HG03571 (cell line): ENCODE results near the gene CHST11.

ENCODE experiments used
- ATAC-seq: cut with Tn5 transposase; IDR thresholded peaks from one replicate; pipeline ENCODE4 v1.9.1; 2021; ENCODE audit not compliant: unreplicated experiment

CHST11 gene

GRCh38 chr12:104648756-104649155 lies 192.0 kb downstream of the CHST11 start:
- ATAC-seq, result no peak

GRCh38 chr12:104649217-104649824 lies 192.6 kb downstream of the CHST11 start:
- ATAC-seq, result no peak

GRCh38 chr12:104649921-104650320 lies 193.2 kb downstream of the CHST11 start:
- ATAC-seq, result no peak

DNA sequence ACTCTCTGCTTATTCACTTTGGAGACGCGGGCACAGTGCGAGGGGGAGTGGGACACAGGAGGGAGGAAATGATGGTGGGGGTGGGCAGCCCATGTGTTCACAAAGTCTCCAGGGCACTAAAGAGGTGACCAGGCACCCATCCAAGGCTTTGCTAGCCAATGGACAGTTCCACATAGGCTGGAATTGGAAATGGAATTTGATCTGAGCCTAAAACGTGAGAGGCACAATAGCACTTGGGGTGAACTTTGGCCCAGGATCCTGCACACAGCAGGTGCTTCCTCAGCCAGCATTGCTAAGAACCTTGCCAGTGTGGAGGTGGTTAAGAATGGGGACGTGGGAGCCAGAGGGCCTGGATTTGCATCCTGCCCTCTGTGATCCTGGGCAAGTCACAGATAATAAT lies 193.8 kb downstream of the CHST11 start:
- ATAC-seq, result no peak

DNA sequence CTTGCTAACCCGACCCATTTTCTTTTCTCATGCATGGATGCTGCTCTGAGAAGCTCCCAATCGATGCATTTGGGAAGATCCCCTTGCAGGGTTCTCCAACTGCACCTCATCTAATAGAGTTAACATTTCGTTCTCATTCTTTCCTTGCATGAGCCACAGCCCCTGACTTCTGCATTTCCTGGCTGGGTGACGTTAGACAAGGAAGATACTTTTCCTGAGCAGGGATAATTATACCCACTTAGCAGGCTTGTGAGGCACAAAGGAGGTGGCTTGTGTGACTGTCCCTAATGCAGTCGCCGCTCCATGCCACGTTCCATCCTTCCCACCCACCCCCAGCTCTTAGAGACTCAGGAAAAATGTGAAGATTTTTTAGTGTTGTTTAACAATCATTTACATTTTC lies 195.1 kb downstream of the CHST11 start:
- ATAC-seq, result no peak

- ATAC-seq, result no peak
These were observed 195.6 kb downstream of the CHST11 start for GRCh38 chr12:104652358-104652757.

- ATAC-seq, result no peak
These were observed 196.2 kb downstream of the CHST11 start for GRCh38 chr12:104652910-104653309.

DNA sequence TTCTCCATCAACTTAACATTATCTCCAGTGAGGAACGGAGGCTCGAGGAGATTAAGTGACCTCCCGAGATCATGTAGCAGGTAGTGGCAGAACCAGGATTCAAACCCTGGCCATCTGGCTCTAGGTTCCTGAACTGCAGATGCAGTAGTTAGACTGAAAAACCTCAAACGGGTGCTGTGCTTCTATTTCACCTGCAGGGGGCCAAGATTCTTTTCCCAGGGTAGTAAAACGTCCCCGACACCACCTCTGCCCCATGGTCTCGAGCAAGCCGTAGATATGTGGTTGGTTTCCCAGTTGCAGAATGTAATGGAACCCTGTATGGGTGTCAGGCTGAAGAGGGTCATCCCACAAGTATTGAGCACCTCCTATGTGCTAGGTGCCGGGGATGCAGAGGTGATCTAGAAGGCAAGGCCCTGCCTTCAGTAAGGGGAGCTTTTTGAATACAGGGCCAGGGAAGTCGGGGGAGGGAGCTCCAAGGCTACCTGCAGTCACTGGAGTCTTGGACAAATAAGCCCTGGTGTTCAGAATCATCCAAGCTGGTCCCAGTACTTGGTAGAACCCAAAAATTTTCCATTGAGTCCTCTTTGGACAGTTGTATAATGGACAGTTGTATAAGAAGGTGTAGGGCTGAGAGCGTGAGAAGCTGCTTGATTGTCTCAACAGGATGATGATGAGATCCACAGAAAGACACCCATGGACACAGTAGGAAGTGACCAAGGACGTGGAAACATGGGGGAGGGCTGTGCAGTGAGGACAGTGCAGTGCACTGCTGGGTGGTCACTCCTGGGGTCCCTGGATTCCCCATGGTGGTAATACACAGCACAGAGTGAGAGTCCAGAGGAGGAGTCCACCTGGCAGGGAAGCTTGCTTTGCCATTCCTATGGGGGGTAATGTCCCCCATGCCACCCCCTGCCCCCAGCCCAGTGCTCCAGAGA lies 197.2 kb downstream of the CHST11 start:
- no peak for ATAC-seq

GRCh38 chr12:104654665-104655609 lies 198.2 kb downstream of the CHST11 start:
- no peak for ATAC-seq

DNA sequence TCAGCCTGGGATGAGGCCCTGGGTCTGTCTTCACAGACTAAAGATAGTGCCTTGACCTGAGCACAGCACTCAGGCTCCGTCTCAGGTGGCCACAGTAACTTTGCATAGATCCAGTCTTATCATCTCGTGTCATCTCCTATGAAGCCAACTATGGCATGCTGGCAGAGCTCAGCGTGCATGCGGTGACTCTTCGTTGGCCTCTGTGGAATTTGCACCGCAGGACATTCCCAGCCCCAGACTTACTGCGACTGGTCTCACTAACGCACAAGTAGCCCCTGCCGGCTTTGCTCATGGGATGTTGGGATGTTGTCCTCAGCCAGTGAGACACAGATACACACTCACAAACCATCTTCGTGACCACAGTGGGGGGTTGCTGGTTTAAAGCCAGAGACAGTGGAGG lies 199.6 kb downstream of the CHST11 start:
- no peak for ATAC-seq

GRCh38 chr12:104656921-104657320 lies 200.2 kb downstream of the CHST11 start:
- no peak for ATAC-seq

- ATAC-seq, result no peak
These were observed 201.2 kb downstream of the CHST11 start for GRCh38 chr12:104657726-104658484.

- ATAC-seq, result no peak
These were observed 202.3 kb downstream of the CHST11 start for GRCh38 chr12:104659058-104659457.

DNA sequence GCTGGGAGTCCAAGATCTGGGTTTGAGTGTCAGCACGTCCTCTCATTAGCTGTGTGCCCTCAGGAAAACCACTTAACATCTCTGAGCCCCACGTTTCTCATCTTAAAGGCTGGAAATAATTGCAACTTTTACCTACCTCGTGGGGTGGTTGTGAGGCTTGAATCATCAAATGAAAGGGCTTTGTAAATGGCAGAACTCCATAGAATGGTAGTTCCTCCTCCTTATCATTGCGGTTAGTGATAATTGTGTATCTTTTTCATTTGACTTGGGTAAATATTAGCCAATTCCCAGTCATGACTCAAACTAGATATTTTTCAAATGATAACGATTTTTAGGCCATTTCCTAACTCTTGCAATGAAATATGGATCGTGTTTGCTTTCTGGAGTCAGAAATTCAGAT lies 205.5 kb downstream of the CHST11 start:
- no peak for ATAC-seq

GRCh38 chr12:104662908-104663307 lies 206.2 kb downstream of the CHST11 start:
- ATAC-seq, result no peak

DNA sequence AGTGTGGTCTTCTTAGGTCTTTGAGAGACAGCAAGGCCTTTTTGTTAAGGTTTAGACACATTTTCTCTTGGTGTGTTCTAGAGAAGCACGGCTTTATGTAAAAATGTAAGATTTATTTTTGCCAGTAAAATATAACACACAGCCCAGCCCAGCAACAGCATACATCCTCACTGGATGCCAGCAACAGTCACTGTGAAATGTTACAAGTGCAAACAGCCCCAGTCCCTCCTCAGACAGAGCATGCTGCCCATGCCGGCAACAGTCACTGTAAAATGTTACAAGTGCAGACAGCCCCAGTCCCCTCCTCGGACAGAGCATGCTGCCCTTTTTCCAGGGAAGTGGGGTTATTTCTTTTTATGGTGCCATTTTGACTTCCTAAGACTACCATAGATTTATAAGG lies 207.6 kb downstream of the CHST11 start:
- ATAC-seq, result no peak

DNA sequence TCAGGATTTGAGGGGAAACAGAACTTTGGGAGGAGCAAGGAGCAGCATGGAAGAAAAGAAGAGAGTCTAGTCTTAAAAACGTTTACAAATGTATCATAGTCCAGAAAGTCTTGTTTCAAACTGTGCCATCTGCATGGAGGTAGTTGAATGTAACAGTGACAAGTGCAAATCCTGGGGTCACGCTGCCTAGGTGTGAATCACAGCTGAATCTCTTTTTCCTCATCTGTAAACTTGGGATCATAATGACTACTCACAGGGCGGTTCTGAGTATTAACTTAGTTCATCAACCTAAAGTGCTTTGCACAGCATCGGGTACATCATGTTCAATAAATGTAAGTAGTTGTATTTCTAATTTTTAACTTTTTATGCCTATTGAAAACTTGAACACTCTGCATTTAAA lies 208.5 kb downstream of the CHST11 start:
- no peak for ATAC-seq

GRCh38 chr12:104667139-104667538 lies 210.4 kb downstream of the CHST11 start:
- no peak for ATAC-seq

DNA sequence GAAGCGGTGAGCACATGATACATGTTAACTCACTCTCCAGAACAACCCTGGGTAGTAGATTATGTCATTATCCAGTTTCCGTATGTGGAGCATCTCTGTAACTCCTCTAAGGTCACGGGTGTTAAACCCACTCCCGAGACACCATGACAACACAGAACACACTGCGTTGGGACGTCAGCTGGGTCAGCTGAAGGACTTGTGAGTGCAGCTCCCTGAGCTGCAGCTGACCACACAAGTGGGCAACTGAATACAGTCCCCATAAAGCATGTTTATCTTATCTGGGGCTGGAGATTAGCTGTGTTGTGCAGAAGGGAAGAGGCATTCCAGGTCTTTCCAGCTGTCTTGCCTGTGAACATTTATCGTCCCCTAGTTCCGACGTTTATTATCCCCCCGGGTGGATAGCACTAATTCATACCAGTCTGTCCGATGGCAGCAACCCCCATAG lies 211.5 kb downstream of the CHST11 start:
- ATAC-seq, result no peak

GRCh38 chr12:104669089-104669721 lies 212.5 kb downstream of the CHST11 start:
- ATAC-seq, result no peak
